Esophagus squamous epithelium (tissue), 4 donors: ENCODE data around the gene FOXF1.

Experiments used
- CTCF ChIP-seq, 6 experiments: fragments of 450-650 bp in 4 of 6; fragments of 200-600 bp in 2 of 6; sonication (generic) in 2 of 6; IDR thresholded peaks; one replicate each; pipeline ENCODE4 v1.5.1; 2016 to 2019; ENCODE audit warnings: antibody characterized with exemption in 6 of 6, mild to moderate bottlenecking in 4 of 6, moderate library complexity in 4 of 6
- POLR2A ChIP-seq, 4 donors: fragments of 450-650 bp; IDR thresholded peaks; one replicate each; pipeline ENCODE4 v1.6.1; 2017; ENCODE audit warnings: antibody characterized with exemption in 4 of 4, mild to moderate bottlenecking in 4 of 4, moderate library complexity in 3 of 4

GRCh38 chr16:86499889-86500707 lies 10.2 kb upstream of the FOXF1 start:
- no peak for TF ChIP-seq CTCF (IDR thresholded peaks at IDR 0.05)
- no peak for TF ChIP-seq POLR2A (IDR thresholded peaks at IDR 0.05)
